Measurements from ENCODE around the gene LMNTD2.

The LMNTD2 gene

DNA sequence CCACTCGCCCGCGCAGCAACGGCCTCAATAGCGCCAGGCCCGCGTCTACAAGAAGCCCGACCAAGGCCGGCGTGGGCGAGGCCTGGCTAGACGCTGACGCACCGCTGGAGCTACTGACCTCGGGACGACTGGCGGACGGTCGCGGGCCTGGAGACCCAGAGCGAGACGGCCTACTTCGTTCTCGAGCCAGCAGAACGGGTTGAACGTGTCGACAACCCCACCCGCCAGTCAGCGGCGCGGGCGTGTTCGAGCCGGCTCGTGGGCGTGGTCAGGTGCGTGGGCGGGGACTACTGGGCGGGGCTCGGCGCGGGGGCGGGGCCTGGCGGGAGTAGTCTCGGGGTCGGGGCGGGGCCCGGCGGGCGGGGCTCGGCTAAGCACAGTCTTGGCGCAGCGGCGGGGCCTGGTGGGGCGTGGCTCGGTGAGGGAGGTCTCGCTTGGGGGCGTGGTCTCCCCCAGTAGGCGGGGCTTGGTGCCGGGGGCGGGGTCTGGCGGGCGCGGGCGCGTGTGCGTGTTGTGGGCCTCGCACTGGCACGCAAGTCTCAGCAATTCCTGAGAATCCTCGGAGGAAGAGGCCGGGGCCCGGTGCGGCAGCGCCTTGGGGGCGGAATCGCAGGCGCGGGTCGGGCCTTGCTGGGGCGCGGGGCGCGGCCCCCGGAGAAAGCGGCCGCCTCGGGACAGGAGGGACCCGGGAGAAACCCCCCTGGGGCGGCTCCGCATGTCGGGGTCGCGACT, 53.4 kb downstream of the LMNTD2 start, which contains the start of gene RNH1:
Gene RNH1, minus strand, starts transcription at position 248 of the 732 bp plus-strand sequence. CDS start 5,080 bp downstream, outside the sequence.
- peak; percentile 91 for DNase-seq

DNA sequence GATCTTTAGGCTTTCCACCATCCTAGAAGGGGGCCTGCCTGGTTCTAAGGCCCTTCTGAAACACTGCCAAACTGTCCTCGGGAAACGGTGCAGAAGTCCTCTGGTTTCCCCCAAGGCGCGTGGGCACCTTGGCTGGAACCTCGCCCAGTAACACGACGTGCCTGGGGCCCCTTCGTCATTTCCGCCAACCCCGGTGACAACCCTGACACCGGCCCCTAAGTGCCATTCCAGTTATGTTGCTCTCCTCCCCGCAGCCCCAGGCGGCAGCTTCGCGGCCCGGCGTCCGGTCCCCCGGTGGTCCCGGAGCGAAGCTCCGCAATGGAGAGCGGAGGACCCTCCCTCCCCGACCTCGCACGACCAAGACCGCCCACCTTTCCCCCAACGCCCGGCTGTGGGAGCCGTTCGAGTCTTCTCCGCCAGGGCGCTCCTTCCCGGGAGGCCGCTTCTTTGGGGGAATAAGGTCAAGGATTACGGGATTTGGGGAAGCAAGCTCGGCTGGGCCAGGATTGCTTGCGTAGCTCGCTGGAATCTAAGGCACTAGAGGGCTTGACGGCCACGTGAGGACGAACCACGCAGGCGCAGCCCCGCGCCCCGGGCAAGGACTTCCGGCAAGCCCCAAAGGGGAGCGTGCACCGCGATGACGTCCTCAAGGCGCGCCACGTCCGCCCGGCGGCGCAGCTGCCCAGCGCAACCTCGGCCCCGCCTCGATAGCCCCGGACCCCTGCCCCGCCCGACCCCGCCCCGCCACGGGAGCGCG, 54.1 kb downstream of the LMNTD2 start:
- DNase-seq, result peak; percentile 90

DNA sequence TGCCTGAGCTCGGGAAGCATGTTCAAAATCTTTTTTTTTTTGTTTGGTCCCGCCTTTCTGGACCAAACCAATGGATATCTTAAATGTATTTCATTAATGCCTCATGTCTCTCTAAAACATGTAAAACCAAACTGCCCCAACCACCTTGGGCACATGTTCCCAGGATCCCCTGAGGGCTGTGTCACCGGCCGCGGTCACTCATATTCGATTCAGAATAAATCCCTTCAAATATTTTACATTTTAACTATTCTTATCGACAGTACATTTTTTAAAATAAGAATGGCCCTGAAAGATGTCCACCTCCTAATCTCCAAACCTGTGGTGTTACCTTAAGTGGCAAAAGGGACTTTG, 55.6 kb downstream of the LMNTD2 start:
- DNase-seq, result no peak

All from T1000 (cell line).